NCI-H2107 treated with DMSO at 0.1 percent for 48 hours (cell line): ENCODE results near the gene PGD.
A peak's percentile ranks its signal among the peaks of the same experiment; 100 is the strongest.
"Not testable (repeated sequence)": the region's sequence is repeated elsewhere in the genome, so short reads cannot be mapped to it uniquely, and the experiment has no call there.

ENCODE experiments used
- DNase-seq: peaks from one replicate; lab custom pipeline; 2025; ENCODE audit not compliant: unreplicated experiment; lab: John Stamatoyannopoulos, UW

Gene PGD

DNA sequence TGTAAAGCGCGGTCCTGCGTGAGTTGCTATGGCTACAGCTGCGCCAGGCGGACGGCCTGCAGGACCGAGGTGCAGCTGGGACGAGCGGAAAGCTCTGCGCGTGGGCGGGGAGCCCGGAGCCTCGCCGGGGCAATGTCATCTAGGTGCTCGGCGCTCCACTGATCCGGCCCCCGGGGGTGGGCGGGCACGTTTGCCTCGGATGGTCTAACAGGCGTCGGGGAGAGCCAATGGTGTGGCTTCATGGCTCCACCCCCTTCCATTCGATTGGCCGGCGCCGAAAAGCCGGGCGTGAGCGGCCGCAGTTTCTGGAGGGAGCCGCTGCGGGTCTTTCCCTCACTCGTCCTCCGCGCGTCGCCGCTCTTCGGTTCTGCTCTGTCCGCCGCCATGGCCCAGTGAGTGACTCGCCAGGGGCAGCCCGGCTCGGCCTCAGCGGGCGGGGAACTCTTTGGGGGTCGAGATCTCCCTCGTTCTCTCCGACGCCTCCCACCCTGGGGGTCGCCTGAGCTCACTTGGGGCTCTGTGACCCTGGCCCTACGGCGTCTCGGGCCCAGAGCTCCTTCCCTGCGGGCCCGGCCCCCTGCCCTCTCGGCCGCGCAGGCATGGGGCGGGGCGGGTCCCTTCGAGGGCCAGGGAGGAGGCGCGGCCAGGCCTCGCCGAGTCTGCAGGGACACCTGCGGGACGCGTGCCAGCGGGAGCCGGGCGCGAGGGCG, at the start of gene PGD:
Gene PGD (plus strand): TSS at position 331 of the 710 bp plus-strand sequence. CDS start 54 bp downstream, at position 385.
- DNase-seq = peak; percentile 21

DNA sequence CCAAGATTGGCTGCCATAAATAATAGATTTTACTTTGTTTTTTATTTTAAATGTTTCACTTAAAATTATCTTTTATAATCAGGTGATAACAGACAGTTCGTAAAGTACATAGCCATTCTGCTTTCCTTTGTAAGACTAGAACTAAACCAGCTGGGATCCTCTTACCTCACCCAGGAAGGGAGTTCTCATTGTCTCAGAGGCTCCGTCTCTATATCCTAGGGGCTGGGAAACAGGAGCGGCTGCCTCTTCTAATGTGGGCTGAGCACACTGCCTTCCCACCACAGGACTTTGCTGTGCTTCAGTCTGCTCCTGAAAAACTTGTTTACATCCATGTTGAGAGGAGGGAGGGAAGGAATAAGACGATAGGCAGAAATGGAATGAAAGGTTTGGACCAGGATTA, 45.6 kb upstream of the PGD start:
- DNase-seq = no peak

DNA sequence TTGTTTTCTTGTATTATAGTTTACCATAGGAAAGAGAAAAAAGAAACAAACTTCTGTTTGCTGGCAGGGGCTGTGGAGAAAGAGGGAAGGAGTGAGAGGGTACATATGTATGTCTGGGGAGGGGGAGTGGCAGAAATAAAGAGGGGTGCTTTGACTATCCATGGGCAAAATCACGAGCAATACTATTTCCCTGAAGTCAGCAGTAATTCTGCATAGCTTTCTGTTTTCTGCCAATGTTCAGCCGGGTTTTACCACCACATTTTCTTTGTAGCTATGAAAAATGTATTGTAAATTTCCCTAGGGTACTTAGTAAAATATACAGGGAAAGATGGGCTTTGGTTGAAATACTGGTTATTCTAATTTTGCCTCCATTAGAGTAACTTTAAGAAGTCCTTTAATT, 45.2 kb upstream of the PGD start:
- DNase-seq = no peak

DNA sequence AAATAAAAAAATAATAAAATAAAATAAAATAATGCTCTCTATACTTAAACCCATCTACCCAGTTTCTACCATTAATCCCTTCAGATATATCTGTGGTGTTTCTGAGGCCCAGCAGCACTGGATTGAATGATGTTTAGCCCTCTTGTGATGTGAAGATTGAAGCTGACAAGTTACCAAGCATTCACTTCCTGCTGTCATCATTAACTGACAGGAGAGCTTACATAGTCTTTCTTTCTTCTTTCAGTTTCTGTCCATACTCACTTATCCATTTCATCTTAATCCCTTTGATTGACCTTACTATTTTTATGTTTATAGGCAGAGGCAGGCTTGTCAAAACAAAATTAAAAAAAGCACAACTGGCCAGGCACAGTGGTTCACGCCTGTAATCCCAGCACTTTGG, 38.8 kb upstream of the PGD start:
- DNase-seq = no peak

DNA sequence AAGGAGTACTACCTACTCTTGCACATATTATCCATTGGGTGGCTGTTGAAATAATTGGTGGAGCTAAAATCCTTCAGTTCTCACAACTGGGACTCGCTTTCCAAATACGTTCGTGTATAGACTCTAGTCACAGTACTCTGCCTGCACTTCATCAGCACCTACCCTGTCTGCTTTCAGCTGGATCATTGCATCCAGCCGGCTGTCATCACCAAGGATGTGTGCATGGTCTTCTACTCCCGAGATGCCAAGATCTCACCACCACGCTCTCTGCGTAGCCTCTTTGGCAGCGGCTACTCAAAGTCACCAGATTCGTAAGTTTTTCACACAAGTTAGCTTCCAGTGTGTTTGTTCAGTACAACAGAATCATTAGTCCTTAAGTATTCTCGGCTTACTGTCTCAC, 37.3 kb upstream of the PGD start:
- DNase-seq = no peak

DNA sequence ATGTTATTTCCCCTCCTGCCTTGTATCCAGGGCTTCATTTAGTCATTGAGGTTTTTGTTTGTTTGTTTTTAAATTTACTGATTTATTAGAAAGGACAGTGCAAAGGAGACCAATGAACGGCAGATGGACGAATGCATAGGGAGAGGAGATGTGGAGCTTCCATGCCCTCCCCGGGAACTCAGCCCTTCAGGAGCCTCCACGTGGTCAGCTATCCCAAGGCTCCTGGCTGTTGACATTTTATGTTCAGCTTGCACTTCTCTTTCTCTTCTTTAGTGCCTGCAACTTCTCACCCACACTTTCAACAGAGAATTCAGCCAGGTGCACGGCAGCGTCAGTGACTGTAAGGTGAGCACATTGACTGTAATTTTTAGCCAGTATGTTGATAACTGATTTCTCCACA, 30.7 kb upstream of the PGD start:
- DNase-seq = no peak

DNA sequence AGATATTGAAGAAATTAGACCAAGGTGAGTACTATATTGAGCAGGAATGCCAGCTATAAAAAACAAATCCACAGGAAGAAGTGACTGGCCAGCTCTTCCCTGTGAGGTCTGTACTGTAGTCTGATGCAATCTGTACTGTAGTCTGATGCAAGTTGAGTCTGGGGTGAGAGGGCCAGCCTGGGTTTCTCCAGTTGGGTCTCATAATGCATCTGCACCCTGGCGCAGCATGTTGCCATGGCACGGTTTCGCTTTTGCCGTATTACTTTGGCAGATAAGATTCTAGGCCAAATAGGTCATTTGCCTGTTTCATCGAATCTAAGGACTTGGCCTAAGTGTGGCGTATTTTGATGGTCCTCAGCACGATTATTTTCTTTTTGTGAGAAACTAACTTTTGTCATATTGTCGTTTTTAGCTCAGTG, 24.4 kb upstream of the PGD start:
- no peak for DNase-seq

DNA sequence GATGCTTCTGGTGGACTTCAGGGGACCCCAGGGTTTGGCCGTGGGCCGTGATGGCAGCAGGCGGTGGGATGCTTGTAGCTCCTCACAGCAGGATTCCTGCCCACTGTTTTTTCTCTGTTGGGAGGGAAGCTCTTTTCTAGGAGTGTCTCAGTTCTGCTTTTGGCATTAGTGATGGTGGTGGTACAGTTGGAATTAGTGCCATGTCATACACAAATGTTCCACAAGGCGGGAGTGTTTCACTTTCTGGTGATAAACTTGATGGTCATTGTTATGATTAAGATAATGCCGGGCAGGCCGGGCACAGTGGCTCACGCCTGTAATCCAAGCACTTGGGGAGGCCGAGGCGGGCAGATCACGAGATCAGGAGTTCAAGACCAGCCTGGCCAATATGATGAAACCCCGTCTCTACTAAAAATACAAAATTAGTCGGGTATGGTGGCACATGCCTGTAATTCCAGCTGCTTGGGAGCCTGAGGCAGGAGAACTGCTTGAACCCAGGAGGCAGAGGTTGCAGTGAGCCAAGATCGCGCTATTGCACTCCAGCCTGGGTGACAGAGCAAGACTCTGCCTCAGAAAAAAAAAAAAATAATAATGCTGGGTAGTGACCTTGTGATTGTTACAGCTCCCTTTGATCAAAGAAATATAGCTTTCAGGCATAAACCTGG, 21.4 kb upstream of the PGD start:
- DNase-seq = not testable (repeated sequence)

DNA sequence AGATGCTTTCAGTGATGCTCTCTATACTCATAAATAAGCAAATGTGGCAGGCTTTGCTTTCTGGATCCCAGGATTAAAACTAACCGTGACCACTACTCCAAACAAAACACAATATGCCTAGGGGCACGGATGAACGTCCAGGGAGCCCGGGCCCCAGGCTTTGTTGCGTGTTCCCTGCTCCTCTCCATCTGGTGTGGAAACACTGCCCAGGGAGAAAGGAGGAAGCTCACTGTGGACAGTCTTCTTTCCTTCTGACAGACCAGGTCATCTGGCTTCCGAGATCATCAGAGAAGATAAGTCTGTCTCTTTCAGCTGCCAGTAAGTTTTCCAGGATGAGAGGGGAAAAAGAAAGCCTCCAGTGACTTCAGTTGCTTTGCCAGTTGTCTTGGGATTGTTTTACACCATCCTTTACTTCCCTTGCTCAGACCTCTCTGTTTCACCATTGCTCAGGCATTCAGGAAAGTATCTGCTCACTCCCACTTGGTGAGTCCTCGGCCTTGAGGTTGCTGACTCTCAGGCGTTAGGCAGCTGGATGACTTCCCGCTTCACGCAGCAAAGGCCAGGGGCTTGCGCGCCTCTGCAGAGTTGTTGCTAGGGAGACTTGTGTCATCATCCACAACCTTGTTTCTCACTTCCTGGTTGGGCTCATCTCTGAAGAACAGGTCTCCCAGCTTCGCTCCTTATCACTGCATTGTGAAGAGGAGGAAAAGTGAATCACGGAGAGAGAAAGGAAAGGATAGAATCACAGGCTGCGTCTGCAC, 20.6 kb upstream of the PGD start:
- DNase-seq = no peak

DNA sequence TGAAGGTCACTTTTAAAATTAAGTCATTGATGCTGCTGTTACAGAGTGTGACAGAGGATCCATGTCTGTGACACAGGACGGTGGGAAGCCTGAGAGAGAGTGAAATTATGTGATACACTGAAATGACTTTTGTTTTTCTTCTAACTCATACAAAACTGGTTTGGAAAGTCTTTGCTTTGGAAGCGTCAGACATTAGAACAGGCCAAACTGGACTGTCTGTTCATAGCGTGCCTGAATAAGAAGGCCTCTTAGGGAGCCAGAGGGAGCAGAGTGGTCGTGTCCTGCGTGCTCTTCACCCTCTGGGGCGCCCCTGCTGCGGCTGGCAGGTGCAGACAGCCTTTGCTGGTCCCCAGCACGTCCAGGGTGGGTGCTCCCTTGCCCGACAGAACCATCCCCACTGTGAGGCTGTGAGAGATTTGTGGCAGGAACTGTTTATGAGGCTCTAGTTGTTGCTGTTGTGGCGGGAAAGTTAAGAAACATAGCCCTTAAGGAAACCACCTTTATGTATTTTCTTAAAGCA, 19.7 kb upstream of the PGD start:
- DNase-seq = no peak

DNA sequence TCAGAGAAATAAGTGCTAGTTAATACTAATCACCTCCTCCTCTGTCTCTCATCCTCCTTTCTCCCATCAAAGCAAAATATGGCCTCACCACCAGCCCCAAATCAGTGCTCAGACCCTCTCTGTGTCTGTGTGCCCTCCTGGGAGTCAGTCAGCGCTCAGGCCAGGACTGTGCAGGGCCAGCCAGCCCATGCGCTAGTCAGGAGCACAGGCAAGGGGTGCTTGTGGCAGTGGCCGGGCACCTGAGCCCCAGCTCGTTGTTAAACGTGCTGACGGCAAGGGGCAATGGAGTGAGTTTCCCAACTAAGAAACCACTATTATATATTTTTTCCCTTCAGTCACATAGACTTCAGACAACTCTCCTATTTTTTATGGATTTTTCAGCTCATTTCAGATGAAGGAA, 19.2 kb upstream of the PGD start:
- no peak for DNase-seq

DNA sequence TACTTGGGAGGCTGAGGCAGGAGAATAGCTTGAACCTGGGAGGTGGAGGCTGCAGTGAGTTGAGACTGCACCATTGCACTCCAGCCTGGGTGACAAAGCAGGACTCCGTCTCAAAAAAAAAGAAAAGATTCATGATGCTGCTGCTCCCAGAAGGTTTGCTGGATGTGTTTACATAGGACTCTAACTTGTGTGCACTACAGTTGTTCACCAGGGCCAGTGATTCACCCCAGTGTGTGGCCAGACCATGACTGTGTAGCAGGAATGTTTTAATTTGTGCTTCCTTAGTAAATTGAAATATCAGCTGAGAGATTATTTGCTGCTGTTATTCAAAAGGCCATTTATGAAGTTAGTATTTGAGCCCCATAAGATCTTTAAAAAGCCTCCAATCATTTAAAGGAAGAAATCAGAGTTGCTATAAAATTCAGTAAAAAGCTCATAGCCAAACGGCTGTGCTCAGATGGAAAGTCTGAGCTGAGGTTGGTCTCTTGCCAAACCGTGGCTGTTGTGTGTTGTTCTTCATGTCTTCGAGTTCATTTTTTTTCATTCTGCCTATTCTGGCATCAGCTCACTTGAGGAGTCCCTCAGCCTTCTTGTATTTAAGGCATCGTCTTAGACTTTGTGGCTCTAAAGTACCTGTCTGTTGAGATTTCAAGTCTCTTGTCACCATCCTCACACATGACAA, 18.1 kb upstream of the PGD start:
- DNase-seq = no peak

DNA sequence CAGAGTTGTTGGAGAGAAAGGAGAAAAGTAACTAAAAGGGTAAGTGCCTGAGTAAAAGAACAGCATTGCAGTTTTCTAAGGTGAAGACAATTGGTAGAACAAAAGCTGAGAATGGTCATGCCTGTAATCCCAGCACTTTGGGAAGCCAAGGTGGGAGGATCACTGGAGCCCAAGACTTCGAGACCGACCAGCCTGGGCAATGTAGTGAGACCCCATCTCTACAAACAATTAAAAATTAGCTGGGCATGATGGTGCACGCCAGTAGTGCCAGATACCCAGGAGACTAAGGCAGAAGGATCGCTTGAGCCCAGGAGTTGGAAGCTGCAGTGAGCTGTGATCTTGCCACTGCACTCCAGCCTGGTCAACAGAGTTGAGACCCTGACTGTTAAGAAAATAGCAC, 15.2 kb upstream of the PGD start:
- DNase-seq = no peak

DNA sequence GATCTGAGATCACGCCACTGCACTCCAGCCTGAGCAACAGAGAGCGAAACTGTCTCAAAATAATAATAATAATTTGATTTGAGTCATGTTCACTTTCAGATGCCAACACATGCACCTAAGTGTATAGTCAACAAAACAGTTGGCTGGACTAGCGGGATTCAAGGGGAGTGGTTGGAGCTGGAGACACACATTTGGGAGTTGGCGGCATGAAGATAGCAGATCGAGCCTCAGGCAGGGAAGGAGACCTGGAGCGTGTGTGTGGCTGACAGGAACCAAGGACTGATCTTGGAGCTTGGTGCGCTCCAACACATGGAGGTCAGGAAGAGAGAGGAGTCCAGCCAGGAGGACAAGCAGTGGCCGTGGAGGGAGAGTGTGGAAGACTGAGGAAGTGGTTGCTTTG, 14.6 kb upstream of the PGD start:
- DNase-seq = no peak

DNA sequence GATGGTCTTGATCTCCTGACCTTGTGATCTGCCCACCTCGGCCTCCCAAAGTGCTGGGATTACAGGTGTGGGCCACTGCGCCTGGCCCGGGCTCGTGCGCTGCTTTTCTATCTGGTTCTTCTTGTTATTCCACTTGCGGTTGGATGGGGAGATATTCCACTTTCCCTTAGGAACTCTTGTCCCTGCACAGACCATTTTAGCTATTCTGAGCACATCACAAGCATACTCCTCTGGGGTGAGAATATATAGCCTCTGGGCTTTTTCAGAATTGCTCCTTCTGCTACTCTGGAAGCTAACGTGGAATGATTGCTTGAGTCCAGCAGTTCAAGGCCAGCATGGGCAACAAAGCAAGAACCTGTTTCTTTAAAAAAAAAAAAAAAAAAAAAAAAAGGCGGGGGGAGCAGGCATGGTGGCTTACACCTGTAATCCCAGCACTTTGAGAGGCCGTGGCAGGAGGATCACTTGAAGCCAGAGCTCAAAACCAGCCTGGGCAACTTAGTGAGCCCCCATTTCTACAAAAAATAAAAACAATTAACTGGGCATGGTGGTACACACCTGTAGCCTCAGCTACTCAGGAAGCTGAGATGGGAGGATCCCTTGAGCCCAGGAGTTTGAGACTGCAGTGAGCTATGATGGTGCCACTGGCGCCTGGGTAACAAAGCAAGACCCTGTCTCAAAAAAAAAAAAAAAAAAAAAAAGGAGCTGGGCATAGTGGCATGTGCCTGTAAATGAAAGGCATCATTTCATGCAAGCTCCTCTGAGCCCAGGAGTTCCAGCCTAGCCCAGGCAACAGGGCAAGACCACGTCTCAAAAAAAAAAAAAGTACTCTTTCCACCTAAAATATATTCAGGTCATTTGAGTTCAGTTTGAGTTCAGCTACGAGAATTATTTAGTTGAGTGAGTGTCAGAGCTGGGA, 11.8 kb upstream of the PGD start:
- DNase-seq = no peak

DNA sequence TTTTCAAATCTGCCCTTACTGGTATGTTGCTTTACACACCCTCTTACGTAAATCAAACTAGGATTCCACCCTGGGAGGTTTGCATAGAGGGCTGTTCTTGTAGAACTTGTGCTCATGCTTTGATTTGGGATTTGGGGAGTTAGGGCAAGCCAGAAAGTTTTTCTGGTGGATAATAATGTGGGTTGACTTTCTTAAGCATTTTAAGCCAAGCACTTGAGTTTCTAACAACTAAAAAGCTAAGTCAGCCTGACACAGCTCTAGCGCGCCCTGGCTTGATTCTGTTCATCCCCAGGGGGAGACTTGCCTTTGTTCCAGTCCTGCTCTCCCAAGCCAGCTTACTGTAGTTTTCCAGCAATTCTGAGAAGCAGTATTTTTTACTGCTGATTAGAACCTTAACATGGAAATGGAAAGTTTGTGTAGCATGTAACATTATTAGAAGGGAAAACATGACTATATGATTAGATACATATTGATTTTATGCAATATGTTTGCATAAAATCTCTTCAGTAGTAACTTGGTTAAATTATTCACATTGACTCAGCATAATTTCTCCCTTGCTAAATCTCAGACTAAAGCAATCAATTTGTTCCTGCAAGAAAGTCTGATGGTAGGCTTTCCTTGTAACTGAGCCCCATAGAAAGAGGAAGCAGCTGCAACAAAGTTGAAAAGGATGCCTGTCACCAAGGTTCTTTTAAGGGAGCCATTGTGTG, 11.0 kb upstream of the PGD start:
- no peak for DNase-seq

DNA sequence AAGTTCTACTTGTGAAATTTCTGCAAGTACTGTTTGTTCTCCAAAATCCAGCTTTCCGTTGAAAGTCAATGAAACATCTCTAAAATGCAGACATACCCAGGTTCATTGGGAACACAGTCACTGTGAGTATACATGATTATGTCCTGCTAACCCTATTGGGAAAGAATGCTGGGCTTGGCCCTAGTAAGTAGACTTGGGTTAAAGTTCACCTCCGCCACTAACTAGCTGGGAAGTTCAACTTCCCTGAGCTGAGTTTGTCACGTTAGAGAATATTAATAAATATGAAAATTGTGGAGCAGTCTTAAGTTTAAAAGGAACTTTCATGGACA, 10.5 kb upstream of the PGD start:
- no peak for DNase-seq

DNA sequence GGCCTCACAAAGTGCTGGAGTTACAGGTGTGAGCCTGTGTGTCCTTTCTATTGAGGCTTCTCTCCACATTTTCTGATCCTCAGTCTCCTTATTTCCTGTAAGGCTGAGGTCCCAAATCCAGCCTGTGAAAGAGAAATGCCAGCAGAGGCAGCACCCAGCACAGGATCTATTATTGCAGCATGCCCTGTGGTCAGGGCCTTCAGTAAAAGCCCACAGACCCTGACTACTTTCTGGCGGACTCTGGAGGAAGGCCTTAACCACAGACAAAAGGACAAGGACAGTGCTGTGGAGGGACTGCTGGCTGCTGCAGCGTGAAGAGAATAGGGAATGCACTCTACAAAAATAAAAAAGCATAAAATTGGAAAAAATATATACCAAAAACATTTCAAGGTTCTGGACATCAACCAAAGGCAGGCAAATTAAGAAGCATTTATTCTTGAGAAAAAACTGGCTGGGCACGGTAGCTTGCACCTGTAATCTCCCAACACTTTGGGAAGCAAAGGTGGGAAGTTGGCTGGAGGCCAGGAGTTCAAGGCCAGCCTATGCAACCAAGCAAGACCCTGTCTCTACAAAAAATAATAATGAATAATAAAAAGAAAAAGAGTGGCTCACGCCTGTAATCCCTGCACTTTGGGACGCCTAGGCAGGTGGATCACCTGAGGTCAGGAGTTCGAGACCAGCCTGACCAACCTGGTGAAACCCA, 9.4 kb upstream of the PGD start:
- no peak for DNase-seq

DNA sequence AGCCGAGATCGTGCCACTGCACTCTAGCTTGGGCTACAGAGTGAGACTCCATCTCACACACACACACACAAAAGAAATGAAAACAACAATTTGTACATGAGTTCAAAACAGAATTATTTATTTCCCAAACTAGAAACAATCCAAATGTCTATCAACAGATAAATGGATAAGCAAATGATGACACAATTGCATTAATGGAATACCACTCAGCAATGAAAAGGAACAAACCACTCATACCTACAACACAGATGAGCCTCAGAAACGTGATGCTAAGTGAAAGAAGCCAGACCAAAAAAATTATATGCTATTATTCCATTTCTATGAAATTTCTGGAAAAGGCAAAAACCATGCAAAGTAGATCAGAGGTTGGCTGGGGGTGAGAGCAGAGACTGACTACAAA, 2.0 kb upstream of the PGD start:
- no peak for DNase-seq
